ENCODE data around the gene ERVW-1. TPM values are rescaled to one million over a fixed set of nuclear protein-coding genes. Genes with fewer than 3 reads are reported as not detected.

The ERVW-1 gene
- total and polyA plus RNA-seq, 2 of the 13 experiments (the other 11 are each of a cell fraction or from before 2014, with no cell fraction given): not detected

DNA sequence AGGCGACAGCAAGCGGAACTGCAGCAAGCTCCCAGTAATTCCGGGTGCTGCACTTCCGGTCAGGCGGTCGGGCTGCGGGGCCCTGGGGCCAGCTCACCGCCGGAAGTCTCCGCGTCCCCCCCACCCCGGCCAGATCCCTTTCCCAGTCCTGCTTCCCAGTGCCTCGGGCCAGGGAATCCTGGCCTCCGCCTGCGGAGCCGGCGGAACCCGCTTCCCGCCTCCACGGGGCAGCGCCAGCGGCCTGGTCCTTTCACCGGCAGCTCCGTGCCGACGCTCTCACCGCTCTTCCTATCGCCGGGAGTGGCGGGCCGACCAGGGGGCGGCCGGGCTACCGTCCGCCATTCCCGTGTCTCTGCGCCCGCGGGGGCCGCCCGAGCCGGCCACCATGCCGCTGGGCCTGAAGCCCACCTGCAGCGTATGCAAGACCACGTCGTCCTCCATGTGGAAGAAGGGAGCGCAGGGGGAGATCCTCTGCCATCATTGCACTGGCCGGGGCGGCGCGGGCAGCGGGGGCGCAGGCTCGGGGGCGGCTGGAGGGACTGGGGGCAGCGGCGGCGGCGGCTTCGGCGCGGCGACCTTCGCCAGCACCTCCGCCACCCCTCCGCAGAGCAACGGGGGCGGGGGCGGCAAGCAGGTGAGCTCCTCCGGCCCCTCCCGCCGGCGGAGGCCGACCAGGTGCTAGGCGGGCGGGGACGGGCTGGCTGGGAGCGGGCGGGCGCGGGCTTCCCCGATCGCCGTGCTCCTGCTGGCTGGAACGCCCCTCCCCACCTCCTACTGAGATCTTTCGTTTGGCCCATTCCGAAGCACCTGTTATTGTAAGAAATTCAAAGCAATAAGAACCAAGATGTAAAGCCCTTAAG, 30.2 kb downstream of the ERVW-1 start, which contains the start of gene GATAD1 (continued):
- TF ChIP-seq, protein P1, sequence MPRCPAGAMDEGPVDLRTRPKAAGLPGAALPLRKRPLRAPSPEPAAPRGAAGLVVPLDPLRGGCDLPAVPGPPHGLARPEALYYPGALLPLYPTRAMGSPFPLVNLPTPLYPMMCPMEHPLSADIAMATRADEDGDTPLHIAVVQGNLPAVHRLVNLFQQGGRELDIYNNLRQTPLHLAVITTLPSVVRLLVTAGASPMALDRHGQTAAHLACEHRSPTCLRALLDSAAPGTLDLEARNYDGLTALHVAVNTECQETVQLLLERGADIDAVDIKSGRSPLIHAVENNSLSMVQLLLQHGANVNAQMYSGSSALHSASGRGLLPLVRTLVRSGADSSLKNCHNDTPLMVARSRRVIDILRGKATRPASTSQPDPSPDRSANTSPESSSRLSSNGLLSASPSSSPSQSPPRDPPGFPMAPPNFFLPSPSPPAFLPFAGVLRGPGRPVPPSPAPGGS (CRISPR knock-in tag; IDR thresholded peaks at IDR 0.05): no peak
- no peak for TF ChIP-seq RARG (CRISPR knock-in tag; IDR thresholded peaks at IDR 0.05; ENCODE audit: low read depth)
- peak; percentile 54; the same call in 1 of the 2 replicates for TF ChIP-seq ZNF614 (CRISPR knock-in tag; IDR thresholded peaks at IDR 0.05; ENCODE audit: borderline replicate concordance)
- TF ChIP-seq ZSCAN22 (CRISPR knock-in tag; IDR thresholded peaks at IDR 0.05): no peak
- no peak for TF ChIP-seq SP5 (CRISPR knock-in tag; IDR thresholded peaks at IDR 0.05; ENCODE audit: borderline replicate concordance, low read depth)
- no peak for TF ChIP-seq ZNF484 (CRISPR knock-in tag; IDR thresholded peaks at IDR 0.05; ENCODE audit: borderline replicate concordance, low read depth)
- no peak for TF ChIP-seq LCORL (IDR thresholded peaks at IDR 0.05)
- TF ChIP-seq LCORL (CRISPR knock-in tag; IDR thresholded peaks at IDR 0.05): peak; percentile 21; the same call in 1 of the 2 replicates
- TF ChIP-seq, protein P2, sequence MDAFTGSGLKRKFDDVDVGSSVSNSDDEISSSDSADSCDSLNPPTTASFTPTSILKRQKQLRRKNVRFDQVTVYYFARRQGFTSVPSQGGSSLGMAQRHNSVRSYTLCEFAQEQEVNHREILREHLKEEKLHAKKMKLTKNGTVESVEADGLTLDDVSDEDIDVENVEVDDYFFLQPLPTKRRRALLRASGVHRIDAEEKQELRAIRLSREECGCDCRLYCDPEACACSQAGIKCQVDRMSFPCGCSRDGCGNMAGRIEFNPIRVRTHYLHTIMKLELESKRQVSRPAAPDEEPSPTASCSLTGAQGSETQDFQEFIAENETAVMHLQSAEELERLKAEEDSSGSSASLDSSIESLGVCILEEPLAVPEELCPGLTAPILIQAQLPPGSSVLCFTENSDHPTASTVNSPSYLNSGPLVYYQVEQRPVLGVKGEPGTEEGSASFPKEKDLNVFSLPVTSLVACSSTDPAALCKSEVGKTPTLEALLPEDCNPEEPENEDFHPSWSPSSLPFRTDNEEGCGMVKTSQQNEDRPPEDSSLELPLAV (CRISPR knock-in tag; conservative IDR thresholded peaks at IDR 0.05; ENCODE audit: low read depth): no peak
- TF ChIP-seq KDM4B (CRISPR knock-in tag; IDR thresholded peaks at IDR 0.05): no peak
- no peak for TF ChIP-seq ZNF251 (CRISPR knock-in tag; IDR thresholded peaks at IDR 0.05)
- no peak for TF ChIP-seq ZNF589 (CRISPR knock-in tag; conservative IDR thresholded peaks at IDR 0.05)
- TF ChIP-seq KDM1A (CRISPR knock-in tag; IDR thresholded peaks at IDR 0.05): no peak
- no peak for TF ChIP-seq ATF7 (IDR thresholded peaks at IDR 0.05)
- TF ChIP-seq ATF7 (CRISPR knock-in tag; IDR thresholded peaks at IDR 0.05): no peak
- no peak for TF ChIP-seq ZNF549 (CRISPR knock-in tag; IDR thresholded peaks at IDR 0.05)
- peak; percentile 81; the same call in 1 of the 2 replicates for TF ChIP-seq ARHGAP35 (CRISPR knock-in tag; IDR thresholded peaks at IDR 0.05; ENCODE audit: borderline replicate concordance)
- TF ChIP-seq, protein P3, sequence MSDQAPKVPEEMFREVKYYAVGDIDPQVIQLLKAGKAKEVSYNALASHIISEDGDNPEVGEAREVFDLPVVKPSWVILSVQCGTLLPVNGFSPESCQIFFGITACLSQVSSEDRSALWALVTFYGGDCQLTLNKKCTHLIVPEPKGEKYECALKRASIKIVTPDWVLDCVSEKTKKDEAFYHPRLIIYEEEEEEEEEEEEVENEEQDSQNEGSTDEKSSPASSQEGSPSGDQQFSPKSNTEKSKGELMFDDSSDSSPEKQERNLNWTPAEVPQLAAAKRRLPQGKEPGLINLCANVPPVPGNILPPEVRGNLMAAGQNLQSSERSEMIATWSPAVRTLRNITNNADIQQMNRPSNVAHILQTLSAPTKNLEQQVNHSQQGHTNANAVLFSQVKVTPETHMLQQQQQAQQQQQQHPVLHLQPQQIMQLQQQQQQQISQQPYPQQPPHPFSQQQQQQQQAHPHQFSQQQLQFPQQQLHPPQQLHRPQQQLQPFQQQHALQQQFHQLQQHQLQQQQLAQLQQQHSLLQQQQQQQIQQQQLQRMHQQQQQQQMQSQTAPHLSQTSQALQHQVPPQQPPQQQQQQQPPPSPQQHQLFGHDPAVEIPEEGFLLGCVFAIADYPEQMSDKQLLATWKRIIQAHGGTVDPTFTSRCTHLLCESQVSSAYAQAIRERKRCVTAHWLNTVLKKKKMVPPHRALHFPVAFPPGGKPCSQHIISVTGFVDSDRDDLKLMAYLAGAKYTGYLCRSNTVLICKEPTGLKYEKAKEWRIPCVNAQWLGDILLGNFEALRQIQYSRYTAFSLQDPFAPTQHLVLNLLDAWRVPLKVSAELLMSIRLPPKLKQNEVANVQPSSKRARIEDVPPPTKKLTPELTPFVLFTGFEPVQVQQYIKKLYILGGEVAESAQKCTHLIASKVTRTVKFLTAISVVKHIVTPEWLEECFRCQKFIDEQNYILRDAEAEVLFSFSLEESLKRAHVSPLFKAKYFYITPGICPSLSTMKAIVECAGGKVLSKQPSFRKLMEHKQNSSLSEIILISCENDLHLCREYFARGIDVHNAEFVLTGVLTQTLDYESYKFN (CRISPR knock-in tag; conservative IDR thresholded peaks at IDR 0.05): 0 out of 2 replicates have a peak, but pooled peaks have one; percentile 32
- 0 out of 2 replicates have a peak, but pooled peaks have one; percentile 41 for TF ChIP-seq MEIS1 (CRISPR knock-in tag; IDR thresholded peaks at IDR 0.05; ENCODE audit: borderline replicate concordance)
- TF ChIP-seq, protein P4, sequence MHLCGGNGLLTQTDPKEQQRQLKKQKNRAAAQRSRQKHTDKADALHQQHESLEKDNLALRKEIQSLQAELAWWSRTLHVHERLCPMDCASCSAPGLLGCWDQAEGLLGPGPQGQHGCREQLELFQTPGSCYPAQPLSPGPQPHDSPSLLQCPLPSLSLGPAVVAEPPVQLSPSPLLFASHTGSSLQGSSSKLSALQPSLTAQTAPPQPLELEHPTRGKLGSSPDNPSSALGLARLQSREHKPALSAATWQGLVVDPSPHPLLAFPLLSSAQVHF (CRISPR knock-in tag; IDR thresholded peaks at IDR 0.05): no peak
- no peak for TF ChIP-seq EZH2 (conservative IDR thresholded peaks at IDR 0.05; ENCODE audit: low read depth, low read length)
- TF ChIP-seq SAFB2 (CRISPR knock-in tag; IDR thresholded peaks at IDR 0.05; ENCODE audit: borderline replicate concordance, low read depth): peak; percentile 49; the same call in 1 of the 2 replicates
- TF ChIP-seq SUZ12 (IDR thresholded peaks at IDR 0.05; ENCODE audit: low read depth, low read length): no peak
- TF ChIP-seq ZNF230 (CRISPR knock-in tag; IDR thresholded peaks at IDR 0.05): peak; percentile 82; the same call in 1 of the 2 replicates
